Right renal cortex interstitium (tissue), 3 donors: Measurements from ENCODE around the gene ABCC10. TPM values are rescaled to one million over a fixed set of nuclear protein-coding genes. Genes with fewer than 3 reads are reported as not detected.
"Not testable (repeated sequence)": the region's sequence is repeated elsewhere in the genome, so short reads cannot be mapped to it uniquely, and the experiment has no call there.

Experiments
- DNase-seq, 3 donors: peaks; one replicate each; pipeline ENCODE4 v3.0.0-alpha.2; 2013; ENCODE audit warnings: low read depth in 3 of 3, low spot score in 2 of 3
- polyA plus RNA-seq, 3 donors: library from polyadenylated mRNA; unstranded; fragments of 120-200 nt; gene quantifications; one replicate each; pipeline ENCODE4 v1.2.1, GENCODE V29; 2013; ENCODE audit not compliant: insufficient read length in 3 of 3

Gene ABCC10
- polyA plus RNA-seq, 3 donors = 14.9 to 17.5 (median 17.1) TPM

- DNase-seq = no peak
Observed at GRCh38 chr6:43492673-43493072, 65.3 kb downstream of the ABCC10 start.

- DNase-seq = no peak
Observed at GRCh38 chr6:43493230-43493629, 65.9 kb downstream of the ABCC10 start.

GRCh38 chr6:43493833-43494232, 66.5 kb downstream of the ABCC10 start:
- no peak for DNase-seq

GRCh38 chr6:43494321-43494720, 67.0 kb downstream of the ABCC10 start:
- DNase-seq = no peak

- DNase-seq = no peak
Observed at GRCh38 chr6:43494766-43495165, 67.4 kb downstream of the ABCC10 start.

- no peak for DNase-seq
Observed at GRCh38 chr6:43495409-43495941, 68.1 kb downstream of the ABCC10 start.

- no peak for DNase-seq
Observed at GRCh38 chr6:43496370-43497128, 69.2 kb downstream of the ABCC10 start.

- DNase-seq = no peak
Observed at GRCh38 chr6:43497129-43497396, 69.7 kb downstream of the ABCC10 start.

GRCh38 chr6:43497689-43498088, 70.3 kb downstream of the ABCC10 start:
- DNase-seq = no peak

- DNase-seq = not testable (repeated sequence)
Observed at GRCh38 chr6:43498291-43498690, 71.0 kb downstream of the ABCC10 start.

- DNase-seq = no peak
Observed at GRCh38 chr6:43499028-43499815, 71.9 kb downstream of the ABCC10 start.

Other genes starting within 250 kb of the ABCC10 start
- gene CUL9, start 245.3 kb upstream of the ABCC10 start, polyA plus RNA-seq = 10 to 100 TPM; 26.5 to 29.5 (median 28.6) TPM
- 10 to 100 TPM; 47.0 to 64.4 (median 49.4) TPM for gene DNPH1, start 198.1 kb upstream of the ABCC10 start, polyA plus RNA-seq
- gene TTBK1, start 184.1 kb upstream of the ABCC10 start, polyA plus RNA-seq = under 1 TPM; 0.27 to 0.29 (median 0.28) TPM
- 1 to 10 TPM in 1 of 3 donors, under 1 TPM in 2; 0.25 to 2.0 (median 0.75) TPM for gene SLC22A7, start 129.3 kb upstream of the ABCC10 start, polyA plus RNA-seq
- 1 to 10 TPM; 2.6 to 3.2 (median 2.8) TPM for gene CRIP3, start 118.7 kb upstream of the ABCC10 start, polyA plus RNA-seq
- gene ZNF318, start 57.9 kb upstream of the ABCC10 start, polyA plus RNA-seq = 10 to 100 TPM; 24.8 to 30.9 (median 27.0) TPM
- gene DLK2, start 28.0 kb downstream of the ABCC10 start, polyA plus RNA-seq = under 1 TPM; 0.53 to 0.90 (median 0.75) TPM
- gene TJAP1, start 50.0 kb downstream of the ABCC10 start, polyA plus RNA-seq = 10 to 100 TPM; 28.9 to 29.6 (median 29.0) TPM
- gene LRRC73, start 82.8 kb downstream of the ABCC10 start, polyA plus RNA-seq = 1 to 10 TPM in 2 of 3 donors, under 1 TPM in 1; 0.86 to 1.1 (median 1.0) TPM
- gene YIPF3, start 89.4 kb downstream of the ABCC10 start, polyA plus RNA-seq = 100 to 1,000 TPM; 142 to 152 (median 148) TPM
- 10 to 100 TPM; 42.8 to 49.4 (median 49.1) TPM for gene POLR1C, start 89.5 kb downstream of the ABCC10 start, polyA plus RNA-seq
- gene XPO5, start 148.5 kb downstream of the ABCC10 start, polyA plus RNA-seq = 10 to 100 TPM; 45.3 to 50.7 (median 45.9) TPM
- 10 to 100 TPM; 20.2 to 24.6 (median 21.5) TPM for gene POLH, start 148.6 kb downstream of the ABCC10 start, polyA plus RNA-seq
- gene GTPBP2, start 201.7 kb downstream of the ABCC10 start, polyA plus RNA-seq = 10 to 100 TPM; 49.8 to 51.1 (median 50.1) TPM
- gene MAD2L1BP, start 208.3 kb downstream of the ABCC10 start, polyA plus RNA-seq = 10 to 100 TPM; 29.4 to 30.5 (median 30.5) TPM
- 1 to 10 TPM; 1.2 to 1.5 (median 1.3) TPM for gene RSPH9, start 217.5 kb downstream of the ABCC10 start, polyA plus RNA-seq